CD4-positive, alpha-beta T cell (primary cell): Measurements from ENCODE around the gene SMIM10L2A. TPM values are rescaled to one million over a fixed set of nuclear protein-coding genes. Genes with fewer than 3 reads are reported as not detected.

Experiments used
- ATAC-seq: fragments of 200-7000 bp; cut with Tn5 transposase; one replicate; pipeline ENCODE4 v1.10.0; 2022; ENCODE audit warnings: mild to moderate bottlenecking; ENCODE audit not compliant: poor library complexity
- CTCF ChIA-PET: fragments of 350-600 bp; sonication (Branson Sonifier 250); formaldehyde crosslinking; loops from one replicate; lab custom pipeline; 2021; ENCODE audit warnings: antibody characterized with exemption, inconsistent platforms; lab: Charles Lee
- POLR2A ChIA-PET: fragments of 350-600 bp; sonication (Branson Sonifier 250); formaldehyde crosslinking; loops from one replicate; lab custom pipeline; 2021; ENCODE audit warnings: antibody characterized with exemption, inconsistent platforms; lab: Charles Lee
- DNase-seq, 14 experiments: peaks; one replicate each; pipeline ENCODE4 v3.0.0-alpha.2; 2013 to 2020; ENCODE audit warnings: mixed read lengths in 2 of 14
- H3K27ac ChIP-seq, 2 donors: one replicate each; pipeline versions ENCODE4 v1.5.1 to v1.7.0; 2013; ENCODE audit warnings: low read length in 2 of 2, low read depth in 1 of 2, mild to moderate bottlenecking in 1 of 2
- H3K27me3 ChIP-seq, 2 experiments: 1 replicate in 1 of 2; 2 replicates in 1 of 2; pipeline versions ENCODE4 v1.6.1 to v1.7.0; 2013; ENCODE audit warnings: low read length in 2 of 2, control low read depth in 1 of 2, mild to moderate bottlenecking in 1 of 2, moderate library complexity in 1 of 2; ENCODE audit not compliant: insufficient read depth in 2 of 2, control insufficient read depth in 1 of 2
- H3K36me3 ChIP-seq: one replicate; pipeline ENCODE4 v1.6.1; 2013; ENCODE audit warnings: low read length, control low read depth; ENCODE audit not compliant: insufficient read depth
- H3K4me1 ChIP-seq: one replicate; pipeline ENCODE4 v1.6.1; 2013; ENCODE audit warnings: low read length, control low read depth; ENCODE audit not compliant: insufficient read depth
- H3K4me3 ChIP-seq: one replicate; pipeline ENCODE4 v1.5.1; 2013; ENCODE audit warnings: mild to moderate bottlenecking, low read length, moderate library complexity
- H3K9me3 ChIP-seq, 2 experiments: 1 replicate in 1 of 2; 2 replicates in 1 of 2; pipeline versions ENCODE4 v1.6.1 to v1.7.0; 2013; ENCODE audit warnings: low read length in 2 of 2, mild to moderate bottlenecking in 2 of 2, control low read depth in 1 of 2, moderate library complexity in 1 of 2; ENCODE audit not compliant: control insufficient read depth in 1 of 2, insufficient read depth in 1 of 2
- H3K27ac Mint-ChIP-seq: one replicate; pipeline ENCODE4 v1.8.0; 2020; ENCODE audit warnings: mixed read lengths
- H3K27me3 Mint-ChIP-seq: one replicate; pipeline ENCODE4 v1.8.0; 2021; ENCODE audit warnings: mixed read lengths
- H3K36me3 Mint-ChIP-seq: one replicate; pipeline ENCODE4 v1.8.0; 2021; ENCODE audit warnings: low read depth, mixed read lengths
- H3K4me1 Mint-ChIP-seq: one replicate; pipeline ENCODE4 v1.8.0; 2021; ENCODE audit warnings: low read depth, mixed read lengths
- H3K4me3 Mint-ChIP-seq: one replicate; pipeline ENCODE4 v1.8.0; 2020; ENCODE audit warnings: mild to moderate bottlenecking, mixed read lengths
- H3K9me3 Mint-ChIP-seq: one replicate; pipeline ENCODE4 v1.8.0; 2020; ENCODE audit warnings: mixed read lengths
- intact Hi-C, 2 experiments: fragments of 100-400 bp; cut with DNase I in 1 of 2; cut with micrococcal nuclease in 1 of 2; formaldehyde crosslinking; loops; one replicate each; pipeline versions ENCODE4 v1.15.1 to v1.9.0; 2023 to 2025; cut with DNase I, micrococcal nuclease
- total RNA-seq, 174 experiments: library from RNA in 2 of 174; stranded (reverse) in 2 of 174; gene quantifications; one replicate each; pipeline ENCODE4 v1.2.3 and lab custom pipeline; 2021 to 2026
- TF ChIP-seq, protein P1 (sequence below): fragments of 200-600 bp; IDR thresholded peaks from one replicate; pipeline ENCODE4 v1.8.0; 2022; ENCODE audit warnings: antibody characterized with exemption, mild to moderate bottlenecking

The SMIM10L2A gene
- total RNA-seq, 2 experiments from 2014 or later: 1.1 to 1.3 TPM

DNA sequence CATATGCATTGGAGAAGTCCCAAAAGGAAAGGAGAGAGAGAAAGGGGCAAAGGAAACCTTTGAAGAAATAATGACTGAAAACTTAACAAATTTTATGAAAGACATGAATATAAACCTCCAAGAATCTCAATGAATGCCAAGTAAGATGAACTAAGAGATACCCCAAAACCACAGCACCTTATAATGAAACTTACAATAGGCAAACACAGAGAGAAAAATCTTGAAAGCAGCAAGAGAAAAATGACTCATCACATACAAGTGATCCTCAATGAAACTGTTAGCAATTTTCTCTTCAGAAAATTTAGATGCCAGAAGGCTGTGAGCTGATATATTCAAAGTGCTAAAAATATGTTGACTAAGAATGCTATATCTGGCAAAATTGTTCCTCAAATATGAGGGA is 10.1 kb downstream of the SMIM10L2A start:
- Mint-ChIP-seq H3K27ac (no peak overlapping the region), H3K4me3 (no peak overlapping the region), H3K27me3 (peaks cover 4% of the 10 kb centered on the region), H3K36me3 (no peaks in the 10 kb centered on the region), H3K9me3 (peaks cover 5% of the 10 kb centered on the region), H3K4me1 (no peaks in the 10 kb centered on the region)
- POLR2A ChIA-PET: no interaction called here
- Histone ChIP-seq H3K27ac (no peak overlapping the region), H3K36me3 (no peaks in the 10 kb centered on the region), H3K27me3 (no peaks in the 10 kb centered on the region), H3K9me3 (peaks cover 6 to 9% of the 10 kb centered on the region in 2 experiments), H3K4me1 (no peaks in the 10 kb centered on the region), H3K4me3 (no peak overlapping the region)
- intact Hi-C loops: no loop called here
- CTCF ChIA-PET: no interaction called here
- TF ChIP-seq, protein P1, sequence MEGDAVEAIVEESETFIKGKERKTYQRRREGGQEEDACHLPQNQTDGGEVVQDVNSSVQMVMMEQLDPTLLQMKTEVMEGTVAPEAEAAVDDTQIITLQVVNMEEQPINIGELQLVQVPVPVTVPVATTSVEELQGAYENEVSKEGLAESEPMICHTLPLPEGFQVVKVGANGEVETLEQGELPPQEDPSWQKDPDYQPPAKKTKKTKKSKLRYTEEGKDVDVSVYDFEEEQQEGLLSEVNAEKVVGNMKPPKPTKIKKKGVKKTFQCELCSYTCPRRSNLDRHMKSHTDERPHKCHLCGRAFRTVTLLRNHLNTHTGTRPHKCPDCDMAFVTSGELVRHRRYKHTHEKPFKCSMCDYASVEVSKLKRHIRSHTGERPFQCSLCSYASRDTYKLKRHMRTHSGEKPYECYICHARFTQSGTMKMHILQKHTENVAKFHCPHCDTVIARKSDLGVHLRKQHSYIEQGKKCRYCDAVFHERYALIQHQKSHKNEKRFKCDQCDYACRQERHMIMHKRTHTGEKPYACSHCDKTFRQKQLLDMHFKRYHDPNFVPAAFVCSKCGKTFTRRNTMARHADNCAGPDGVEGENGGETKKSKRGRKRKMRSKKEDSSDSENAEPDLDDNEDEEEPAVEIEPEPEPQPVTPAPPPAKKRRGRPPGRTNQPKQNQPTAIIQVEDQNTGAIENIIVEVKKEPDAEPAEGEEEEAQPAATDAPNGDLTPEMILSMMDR: no peak
- DNase-seq (no peak), ATAC-seq (no peak)

DNA sequence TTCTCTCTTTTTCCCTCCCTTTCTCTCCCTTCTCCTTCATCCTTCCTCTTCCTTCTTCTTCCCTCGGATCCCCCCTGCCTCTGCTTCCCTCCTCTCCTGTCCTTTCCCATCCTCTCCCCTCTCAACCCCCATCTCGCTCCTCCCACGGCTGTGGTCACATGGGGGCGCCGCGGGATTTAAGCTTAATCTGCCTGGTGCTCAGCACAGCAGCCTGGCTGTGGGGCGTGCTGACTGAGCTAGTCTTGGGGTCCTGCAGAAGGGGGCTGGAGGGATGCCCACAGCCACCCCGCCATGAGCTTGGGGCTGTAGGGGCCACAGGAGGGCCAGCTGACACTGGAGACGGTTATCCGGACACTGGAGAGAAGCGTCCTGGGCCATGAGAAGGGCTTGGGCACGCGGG is 10.7 kb downstream of the SMIM10L2A start:
- intact Hi-C loops: no loop called here
- no peaks in the 10 kb centered on the region for H3K4me1 ChIP-seq
- H3K27ac Mint-ChIP-seq: no peak overlapping the region
- no peaks in the 10 kb centered on the region for H3K27me3 ChIP-seq
- no peak overlapping the region for H3K4me3 ChIP-seq
- TF ChIP-seq, protein P1: no peak
- H3K4me3 Mint-ChIP-seq: no peak overlapping the region
- ATAC-seq (no peak), DNase-seq (no peak)
- no peaks in the 10 kb centered on the region for H3K4me1 Mint-ChIP-seq
- H3K36me3 ChIP-seq: no peaks in the 10 kb centered on the region
- CTCF ChIA-PET: no interaction called here
- no peak overlapping the region for H3K27ac ChIP-seq
- H3K36me3 Mint-ChIP-seq: no peaks in the 10 kb centered on the region
- peaks cover 5% of the 10 kb centered on the region for H3K9me3 Mint-ChIP-seq
- POLR2A ChIA-PET: no interaction called here
- H3K27me3 Mint-ChIP-seq: peaks cover 4% of the 10 kb centered on the region
- peaks cover 6 to 9% of the 10 kb centered on the region in 2 experiments for H3K9me3 ChIP-seq

DNA sequence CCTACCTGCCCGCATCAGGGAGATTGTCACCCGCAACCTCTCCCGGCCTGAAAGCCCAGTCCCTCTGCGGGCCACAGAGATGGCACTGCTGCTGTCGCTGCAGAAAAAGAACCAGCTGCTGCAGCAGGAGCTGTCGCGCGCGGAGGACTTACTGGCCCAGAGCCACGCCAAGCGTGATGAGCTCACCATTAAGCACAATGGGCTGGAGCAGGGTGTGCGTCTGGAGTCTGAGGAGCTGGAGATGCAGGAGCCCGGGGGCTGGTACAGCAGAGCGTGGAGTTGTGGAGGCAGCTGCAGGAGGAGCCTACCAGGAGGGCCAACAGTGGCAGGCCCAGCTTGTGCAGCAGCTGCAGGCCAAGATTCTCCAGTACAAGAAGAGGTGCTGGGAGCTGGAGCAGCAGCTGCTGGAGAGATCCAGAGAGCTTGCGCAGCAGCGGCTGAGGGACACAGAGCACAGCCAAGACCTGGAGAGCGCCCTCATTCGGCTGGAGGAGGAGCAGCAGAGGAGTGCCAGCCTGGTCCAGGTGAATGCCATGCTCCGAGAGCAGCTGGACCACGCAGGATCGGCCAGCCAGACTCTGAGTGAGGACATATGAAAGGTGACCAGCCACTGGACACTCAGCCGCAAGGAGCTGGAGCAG is 11.3 kb downstream of the SMIM10L2A start:
- Histone ChIP-seq H3K27me3 (no peaks in the 10 kb centered on the region), H3K27ac (no peak overlapping the region), H3K36me3 (no peaks in the 10 kb centered on the region), H3K4me1 (no peaks in the 10 kb centered on the region), H3K4me3 (no peak overlapping the region), H3K9me3 (peaks cover 6 to 9% of the 10 kb centered on the region in 2 experiments)
- intact Hi-C loops: no loop called here
- ChIA-PET POLR2A (no interaction called here), CTCF (no interaction called here)
- ATAC-seq (no peak), DNase-seq (no peak)
- Mint-ChIP-seq H3K9me3 (peaks cover 5% of the 10 kb centered on the region), H3K27ac (no peak overlapping the region), H3K4me1 (no peaks in the 10 kb centered on the region), H3K4me3 (no peak overlapping the region), H3K36me3 (no peaks in the 10 kb centered on the region), H3K27me3 (peaks cover 4% of the 10 kb centered on the region)
- TF ChIP-seq, protein P1: no peak
